Fibroblast of upper back skin (primary cell): Measurements from ENCODE around the gene CCDC6.
A peak's percentile ranks its signal among the peaks of the same experiment; 100 is the strongest.

ENCODE experiments used
- DNase-seq: peaks from one replicate; pipeline ENCODE4 v3.0.0-alpha.2; 2013

CCDC6 gene

GRCh38 chr10:59844436-59844835, 61.9 kb downstream of the CCDC6 start:
- DNase-seq: no peak

DNA sequence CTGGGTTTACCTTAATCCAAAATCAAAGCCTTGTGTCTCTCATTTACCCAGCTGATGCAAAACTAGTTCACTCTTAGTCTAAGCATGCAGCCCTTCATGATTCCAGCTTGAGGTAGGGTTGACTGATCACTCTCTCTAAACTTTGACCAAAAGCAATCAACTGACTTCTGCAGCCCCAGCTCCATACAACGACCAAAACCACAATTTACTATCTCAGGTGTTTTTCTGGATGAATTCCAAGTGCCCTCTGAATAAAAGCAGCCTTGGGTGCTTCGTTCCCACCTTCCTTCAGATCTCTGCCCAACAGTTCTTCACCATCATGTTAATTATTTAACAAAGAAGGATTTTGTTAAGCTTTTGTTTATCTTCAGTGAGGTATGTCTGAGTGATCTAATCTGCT, 62.6 kb downstream of the CCDC6 start:
- no peak for DNase-seq

GRCh38 chr10:59839576-59839975, 66.8 kb downstream of the CCDC6 start:
- peak; percentile 55 for DNase-seq

DNA sequence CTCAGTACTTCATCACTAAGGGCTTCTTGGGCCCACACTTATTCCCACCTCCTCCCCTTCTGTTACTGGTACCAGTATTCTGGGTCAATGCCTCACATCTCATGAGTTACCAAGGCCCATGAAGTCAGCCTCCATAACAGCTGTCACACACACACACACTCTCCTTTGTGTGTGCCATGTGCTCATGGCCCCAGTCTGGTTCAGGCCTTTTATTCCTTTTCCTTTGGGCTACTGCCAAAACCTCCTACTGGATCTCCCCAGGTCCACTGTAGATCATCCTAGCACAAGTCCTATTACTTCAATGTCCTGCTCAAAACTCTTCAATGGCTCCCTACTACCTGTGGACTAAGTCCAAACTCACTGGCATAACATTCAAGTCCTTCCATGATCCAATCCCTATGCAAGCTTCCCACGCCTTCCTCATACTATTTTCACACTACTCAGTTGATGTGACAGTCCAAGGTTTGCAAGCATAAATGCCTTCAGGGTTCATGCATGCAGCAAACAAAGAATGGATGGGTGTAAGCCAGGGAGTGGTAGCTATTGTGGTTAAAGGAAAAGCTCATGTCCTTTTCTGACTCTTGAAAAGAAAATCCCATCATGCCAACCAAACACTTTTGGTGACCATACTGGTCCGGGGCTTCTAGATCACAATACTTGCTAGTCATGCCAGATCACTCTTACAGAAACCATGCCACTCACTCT, 68.1 kb downstream of the CCDC6 start:
- DNase-seq: no peak

DNA sequence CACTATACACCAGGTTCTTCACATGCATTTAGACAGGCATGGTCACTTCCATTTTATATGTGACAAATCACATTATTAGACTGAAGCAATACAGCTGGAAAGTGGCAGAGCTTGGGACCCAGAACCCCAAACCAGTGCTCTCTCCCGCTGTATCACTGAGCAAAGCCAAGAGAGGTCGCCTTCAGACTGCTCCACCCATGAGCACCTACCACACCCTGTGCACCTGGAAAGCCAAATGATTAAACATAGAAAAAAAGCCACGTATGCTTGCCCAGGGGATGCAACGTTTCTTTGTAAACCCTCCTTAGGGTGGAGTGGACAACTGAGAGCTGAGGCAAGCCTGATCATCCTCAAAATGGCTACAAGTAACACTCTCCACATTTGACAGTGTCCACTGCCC, 72.5 kb downstream of the CCDC6 start:
- DNase-seq: no peak

- DNase-seq: no peak
These were observed 73.8 kb downstream of the CCDC6 start for GRCh38 chr10:59832506-59832905.

DNA sequence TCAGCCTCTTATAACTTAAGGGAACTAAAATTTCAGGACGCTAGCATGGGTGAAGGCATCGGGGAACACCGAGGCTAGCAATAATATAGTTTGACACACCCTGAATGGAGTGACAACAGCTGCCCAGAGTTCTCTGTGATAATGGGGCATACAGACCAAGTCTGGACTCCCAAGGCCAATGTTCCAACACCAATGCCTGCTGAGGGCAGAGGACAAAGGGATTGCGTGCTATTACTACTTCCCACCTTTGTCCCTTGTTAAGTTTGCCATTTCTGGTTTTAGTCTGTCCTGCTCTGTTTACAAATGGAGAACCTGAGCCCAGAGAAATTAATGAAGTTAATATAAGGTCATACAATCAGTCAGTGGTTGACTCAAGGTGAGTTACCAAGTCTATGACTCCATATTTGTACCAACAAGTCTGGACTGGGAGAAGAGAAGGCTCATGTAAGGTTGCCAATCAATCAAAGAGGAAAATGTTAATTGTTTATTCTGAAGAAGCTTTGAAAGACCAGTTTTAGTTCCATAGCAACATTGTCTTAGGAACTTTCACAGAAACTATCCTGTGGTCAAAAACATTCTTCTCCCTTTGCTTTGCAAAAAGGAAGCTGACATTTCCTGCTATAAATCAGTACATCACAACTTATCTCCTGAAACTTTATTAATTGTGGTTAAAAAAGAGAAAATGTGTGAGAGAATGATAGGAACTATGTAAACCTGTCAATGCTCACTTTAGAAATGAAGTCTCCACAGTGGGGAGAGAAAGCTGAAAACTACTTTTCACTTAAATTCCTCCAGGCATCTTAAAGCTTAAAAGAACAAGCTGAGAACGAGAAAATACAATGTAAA, 74.5 kb downstream of the CCDC6 start:
- DNase-seq: no peak

DNA sequence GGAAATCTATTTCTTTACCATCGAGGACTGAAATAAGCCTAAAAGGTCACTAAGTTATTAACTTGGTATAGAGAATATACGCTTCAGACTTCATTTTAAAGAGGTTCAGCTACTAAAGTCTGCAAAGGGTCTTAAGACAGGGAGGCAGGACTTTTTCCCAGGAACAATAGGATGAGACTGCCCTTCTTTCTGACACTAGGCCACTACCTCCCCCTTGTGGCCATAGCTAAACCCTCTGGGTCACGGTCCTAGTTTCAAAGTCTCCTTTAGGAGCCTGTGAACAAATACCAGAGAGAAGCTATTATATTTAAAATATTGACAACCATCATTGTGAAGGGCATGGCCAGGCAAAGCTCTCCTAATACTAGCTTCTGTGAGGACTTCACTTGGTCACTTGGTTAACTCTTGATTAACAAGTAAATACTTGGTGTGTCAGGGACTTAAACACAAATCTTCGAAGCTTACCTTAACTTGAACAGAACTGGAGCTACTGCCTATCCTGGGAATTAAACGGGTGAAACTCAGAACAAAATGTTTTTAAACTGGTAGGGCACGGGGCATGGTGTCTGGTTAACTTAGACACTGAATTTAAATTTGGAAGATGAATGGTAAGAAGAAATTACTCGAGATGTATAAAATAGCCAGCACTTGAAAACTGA, 75.6 kb downstream of the CCDC6 start:
- peak; percentile 55 for DNase-seq

GRCh38 chr10:59829601-59830000, 76.8 kb downstream of the CCDC6 start:
- DNase-seq: no peak

- no peak for DNase-seq
These were observed 77.3 kb downstream of the CCDC6 start for GRCh38 chr10:59829024-59829423.

DNA sequence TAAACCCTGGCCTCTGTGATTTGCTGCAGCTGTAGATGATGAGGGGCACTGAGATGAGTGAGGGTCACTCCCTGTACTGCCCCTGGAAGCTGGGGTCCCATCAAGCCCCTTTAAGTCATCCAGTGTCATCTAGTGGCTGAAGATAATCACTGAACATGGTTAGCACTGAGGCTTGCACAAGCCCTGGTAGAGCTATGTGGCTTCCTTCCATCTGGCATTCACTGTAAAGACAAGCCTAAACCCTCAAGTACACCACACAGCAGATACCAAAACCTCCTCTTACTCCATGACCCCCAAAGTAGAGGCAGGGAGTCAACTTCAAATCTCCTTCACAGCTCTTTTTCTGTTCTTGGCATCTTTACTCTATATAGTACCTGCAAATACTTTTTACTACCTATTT, 80.4 kb downstream of the CCDC6 start:
- no peak for DNase-seq

DNA sequence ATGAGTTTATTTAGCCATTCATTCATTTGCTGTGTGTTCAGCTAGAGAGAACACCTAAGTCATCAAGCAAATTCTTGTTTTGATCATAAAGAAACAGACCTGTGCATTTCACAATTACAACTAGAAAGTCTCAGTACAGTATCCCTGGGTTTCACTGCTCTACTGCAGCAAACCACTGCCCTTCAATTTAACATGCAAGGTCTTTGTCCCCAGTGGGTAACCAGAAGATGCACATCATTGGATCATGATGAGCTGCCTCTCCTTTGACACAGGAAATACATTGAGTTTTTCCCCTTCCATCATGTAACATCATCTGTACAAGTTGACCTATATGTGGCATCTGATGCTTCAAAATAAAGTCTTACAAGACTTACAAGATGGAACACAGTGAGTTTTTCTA, 82.6 kb downstream of the CCDC6 start:
- DNase-seq: no peak

- DNase-seq: no peak
These were observed 83.2 kb downstream of the CCDC6 start for GRCh38 chr10:59823111-59823510.

DNA sequence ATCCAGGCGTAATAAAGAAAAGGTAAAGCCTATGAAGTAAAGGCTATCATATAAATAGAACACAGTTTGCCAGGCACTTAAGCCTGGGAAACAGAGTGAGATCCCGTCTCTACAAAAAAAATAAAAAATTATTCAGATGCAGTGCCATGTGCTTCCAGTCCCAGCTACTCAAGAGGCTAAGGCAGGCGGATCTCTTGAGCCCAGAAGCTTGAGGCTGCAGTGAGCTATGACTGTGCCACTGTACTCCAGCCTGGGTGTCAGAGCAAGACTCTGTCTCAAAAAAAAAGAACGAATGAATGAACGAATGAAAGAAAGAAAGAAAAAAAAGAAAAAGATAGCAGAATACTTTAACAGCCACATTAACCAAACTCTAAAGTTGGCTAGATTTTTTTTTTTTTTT, 85.9 kb downstream of the CCDC6 start:
- DNase-seq: no peak

GRCh38 chr10:59819683-59820082, 86.7 kb downstream of the CCDC6 start:
- no peak for DNase-seq

- no peak for DNase-seq
These were observed 87.1 kb downstream of the CCDC6 start for GRCh38 chr10:59819265-59819664.

DNA sequence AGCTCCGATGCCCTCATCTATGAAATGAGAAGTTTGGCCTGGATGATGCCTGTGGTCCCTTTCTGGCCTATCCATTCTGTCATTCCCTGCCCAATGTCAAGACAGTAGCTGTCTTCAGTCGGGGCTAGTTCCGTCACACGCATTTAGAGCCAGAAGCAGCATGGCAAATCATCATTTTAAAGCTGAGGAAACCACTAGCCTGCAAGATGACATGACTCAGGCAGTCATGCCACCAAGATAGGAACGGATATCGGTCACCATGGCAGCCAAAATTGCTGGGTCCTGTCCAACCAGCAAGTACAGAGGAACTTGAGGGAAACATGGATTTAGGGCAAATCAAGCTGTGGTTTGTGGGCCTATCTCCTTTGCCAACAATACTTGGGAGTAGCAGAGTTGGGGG, 88.6 kb downstream of the CCDC6 start:
- no peak for DNase-seq

DNA sequence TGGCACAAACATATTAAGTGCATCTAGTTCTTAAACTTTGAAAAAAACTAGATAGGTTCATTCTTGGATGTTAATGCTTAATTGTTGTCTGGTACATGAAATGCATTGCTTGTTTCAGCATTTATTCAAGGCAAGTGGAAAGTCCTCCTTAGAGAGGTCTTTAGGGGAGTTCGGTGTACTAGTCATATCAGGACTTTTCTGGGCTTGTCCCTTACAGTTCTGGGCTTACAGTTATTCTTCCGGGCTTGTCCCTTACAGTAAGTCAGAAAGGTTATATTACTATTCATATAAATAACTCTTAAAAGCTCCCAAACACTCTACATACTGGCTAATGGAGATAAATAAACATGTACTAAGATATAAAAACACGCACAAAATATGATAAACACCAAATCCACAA, 91.5 kb downstream of the CCDC6 start:
- no peak for DNase-seq

- DNase-seq: no peak
These were observed 93.7 kb downstream of the CCDC6 start for GRCh38 chr10:59812519-59813122.

- DNase-seq: no peak
These were observed 96.7 kb downstream of the CCDC6 start for GRCh38 chr10:59809644-59809974.

DNA sequence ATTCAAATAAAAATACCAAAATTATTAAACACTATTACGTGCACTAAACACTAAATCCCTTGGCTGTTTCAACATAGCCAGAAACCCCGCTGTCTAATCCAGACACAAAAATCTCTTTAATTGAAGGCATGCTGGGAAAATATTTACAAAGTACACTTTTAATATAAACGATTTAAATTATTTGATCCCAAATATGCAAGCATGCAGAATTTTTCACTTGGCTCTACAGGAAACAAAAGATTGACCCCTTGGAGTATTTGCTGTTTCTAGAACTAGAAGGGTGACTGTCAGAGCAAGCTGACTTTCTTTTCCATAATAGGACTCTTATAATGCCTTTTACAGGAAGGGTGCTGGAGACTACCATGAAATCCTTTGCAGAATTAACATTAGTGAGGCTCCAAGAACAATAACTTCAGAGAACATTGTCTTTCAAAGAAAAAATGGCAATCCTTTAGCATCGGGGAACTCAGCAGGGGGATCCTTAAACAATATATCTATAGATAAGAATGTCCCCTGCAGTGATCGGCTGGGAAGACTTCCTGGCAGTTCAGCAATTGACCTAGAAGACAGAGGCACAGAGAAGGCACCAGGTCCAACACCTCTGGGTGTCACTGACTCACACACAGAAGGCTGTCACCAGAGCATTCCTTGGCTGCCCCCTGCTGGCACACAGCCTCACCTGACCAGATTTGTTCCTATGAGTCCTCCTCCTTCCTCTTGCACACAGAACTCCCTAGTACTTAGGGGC, 97.3 kb downstream of the CCDC6 start:
- peak; percentile 57 for DNase-seq

GRCh38 chr10:59807629-59808620, 98.4 kb downstream of the CCDC6 start:
- DNase-seq: no peak
